GM21526 (cell line): ENCODE results near the gene PARD3.

Experiments used
- ATAC-seq: cut with Tn5 transposase; IDR thresholded peaks from one replicate; pipeline ENCODE4 v1.9.1; 2021; ENCODE audit warnings: moderate library complexity; ENCODE audit not compliant: unreplicated experiment, low FRiP score

Gene PARD3

GRCh38 chr10:34637418-34637911 is 177.6 kb downstream of the PARD3 start:
- ATAC-seq: peak; percentile 82

- no peak for ATAC-seq
Observed at GRCh38 chr10:34635111-34635510, 180.0 kb downstream of the PARD3 start.

- no peak for ATAC-seq
Observed at GRCh38 chr10:34633374-34633773, 181.7 kb downstream of the PARD3 start.

GRCh38 chr10:34629084-34629483 is 186.0 kb downstream of the PARD3 start:
- ATAC-seq: no peak

- ATAC-seq: no peak
Observed at GRCh38 chr10:34628174-34628796, 186.8 kb downstream of the PARD3 start.

GRCh38 chr10:34627741-34628140 is 187.4 kb downstream of the PARD3 start:
- no peak for ATAC-seq

- ATAC-seq: no peak
Observed at GRCh38 chr10:34627331-34627730, 187.8 kb downstream of the PARD3 start.

- ATAC-seq: no peak
Observed at GRCh38 chr10:34626158-34626880, 188.8 kb downstream of the PARD3 start.

- ATAC-seq: no peak
Observed at GRCh38 chr10:34624323-34625153, 190.6 kb downstream of the PARD3 start.

GRCh38 chr10:34622945-34623344 is 192.2 kb downstream of the PARD3 start:
- ATAC-seq: no peak

GRCh38 chr10:34618611-34619010 is 196.5 kb downstream of the PARD3 start:
- ATAC-seq: no peak

GRCh38 chr10:34615770-34616169 is 199.3 kb downstream of the PARD3 start:
- ATAC-seq: no peak

- no peak for ATAC-seq
Observed at GRCh38 chr10:34613491-34613890, 201.6 kb downstream of the PARD3 start.

- no peak for ATAC-seq
Observed at GRCh38 chr10:34612938-34613337, 202.2 kb downstream of the PARD3 start.

- ATAC-seq: no peak
Observed at GRCh38 chr10:34612446-34612845, 202.7 kb downstream of the PARD3 start.

- no peak for ATAC-seq
Observed at GRCh38 chr10:34609287-34609940, 205.7 kb downstream of the PARD3 start.

GRCh38 chr10:34607894-34608293 is 207.2 kb downstream of the PARD3 start:
- no peak for ATAC-seq

- no peak for ATAC-seq
Observed at GRCh38 chr10:34606890-34607289, 208.2 kb downstream of the PARD3 start.

- ATAC-seq: no peak
Observed at GRCh38 chr10:34602478-34602877, 212.6 kb downstream of the PARD3 start.

GRCh38 chr10:34601691-34602090 is 213.4 kb downstream of the PARD3 start:
- ATAC-seq: no peak
